Lung microvascular endothelial cell (primary cell): Measurements from ENCODE around the gene NUBP2. TPM values are rescaled to one million over a fixed set of nuclear protein-coding genes. Genes with fewer than 3 reads are reported as not detected.

Experiments used
- DNase-seq, 2 donors: peaks; one replicate each; pipeline versions ENCODE4 v3.0.0 to v3.0.0-alpha.2; 2010; ENCODE audit warnings: low read depth in 2 of 2
- total RNA-seq: library from RNA; depleted of rRNA; stranded (reverse); fragments of >200 nt; gene quantifications from 2 replicates; pipeline ENCODE4 v1.2.1, GENCODE V29; 2014

Gene NUBP2
- total RNA-seq, 1 donor from 2014 or later: 57.3 TPM

GRCh38 chr16:1800701-1801100, 17.9 kb downstream of the NUBP2 start:
- DNase-seq: no peak

GRCh38 chr16:1807626-1808025, 24.9 kb downstream of the NUBP2 start:
- DNase-seq: no peak

- DNase-seq: no peak
Measured at GRCh38 chr16:1808691-1809090, 25.9 kb downstream of the NUBP2 start.

- DNase-seq: no peak
Measured at GRCh38 chr16:1809281-1809801, 26.6 kb downstream of the NUBP2 start.

GRCh38 chr16:1810106-1810505, 27.3 kb downstream of the NUBP2 start:
- DNase-seq: no peak

GRCh38 chr16:1810536-1810935, 27.8 kb downstream of the NUBP2 start:
- DNase-seq: no peak

- DNase-seq: peak; percentile 53 to 82
Measured at GRCh38 chr16:1812732-1813163, 30.0 kb downstream of the NUBP2 start.

GRCh38 chr16:1815461-1815860, 32.7 kb downstream of the NUBP2 start:
- no peak for DNase-seq

GRCh38 chr16:1816396-1817275, 33.9 kb downstream of the NUBP2 start:
- DNase-seq: no peak

GRCh38 chr16:1817276-1817589, 34.5 kb downstream of the NUBP2 start:
- no peak for DNase-seq

GRCh38 chr16:1817716-1818115, 35.0 kb downstream of the NUBP2 start:
- DNase-seq: no peak

GRCh38 chr16:1818204-1818872, 35.6 kb downstream of the NUBP2 start:
- DNase-seq: no peak

- DNase-seq: no peak
Measured at GRCh38 chr16:1818873-1819525, 36.2 kb downstream of the NUBP2 start.

GRCh38 chr16:1819611-1820010, 36.9 kb downstream of the NUBP2 start:
- DNase-seq: no peak

- DNase-seq: no peak
Measured at GRCh38 chr16:1820096-1820945, 37.6 kb downstream of the NUBP2 start.

- DNase-seq: no peak
Measured at GRCh38 chr16:1820946-1821290, 38.2 kb downstream of the NUBP2 start.

GRCh38 chr16:1821861-1822611, 39.3 kb downstream of the NUBP2 start:
- no peak for DNase-seq

GRCh38 chr16:1822801-1823200, 40.0 kb downstream of the NUBP2 start:
- DNase-seq: no peak

- peak; percentile 39 to 54 for DNase-seq
Measured at GRCh38 chr16:1823821-1824220, 41.1 kb downstream of the NUBP2 start.

GRCh38 chr16:1825381-1825863, 42.7 kb downstream of the NUBP2 start:
- no peak for DNase-seq
